Uterus (tissue), 2 donors: ENCODE results near the gene MRAP.

ENCODE experiments used
- CTCF ChIP-seq, 4 experiments: fragments of 200-600 bp in 2 of 4; fragments of 450-650 bp in 2 of 4; sonication (generic) in 2 of 4; IDR thresholded peaks; one replicate each; pipeline ENCODE4 v1.5.1; 2016 to 2019; ENCODE audit warnings: antibody characterized with exemption in 4 of 4, mild to moderate bottlenecking in 2 of 4, moderate library complexity in 1 of 4
- POLR2A ChIP-seq, 2 donors: fragments of 450-650 bp; IDR thresholded peaks; one replicate each; pipeline ENCODE4 v1.6.1; 2016; ENCODE audit warnings: antibody characterized with exemption in 2 of 2, mild to moderate bottlenecking in 1 of 2, moderate library complexity in 1 of 2

GRCh38 chr21:32270748-32271147 is 27.9 kb upstream of the MRAP start:
- TF ChIP-seq POLR2A (IDR thresholded peaks at IDR 0.05), result no peak
- TF ChIP-seq CTCF (IDR thresholded peaks at IDR 0.05), result no peak
